ENCODE measurements around the gene SLC35F6.
"Not testable (repeated sequence)": the region's sequence is repeated elsewhere in the genome, so short reads cannot be mapped to it uniquely, and the experiment has no call there.

The SLC35F6 gene

GRCh38 chr2:26786207-26787028, 22.3 kb downstream of the SLC35F6 start:
- DNase-seq: no peak

GRCh38 chr2:26792720-26793119, 28.6 kb downstream of the SLC35F6 start:
- DNase-seq: no peak

- no peak for DNase-seq
Measured at GRCh38 chr2:26793518-26793917, 29.4 kb downstream of the SLC35F6 start.

GRCh38 chr2:26795135-26795534, 31.1 kb downstream of the SLC35F6 start:
- DNase-seq: not testable (repeated sequence)

GRCh38 chr2:26801328-26801727, 37.2 kb downstream of the SLC35F6 start:
- no peak for DNase-seq

- DNase-seq: no peak
Measured at GRCh38 chr2:26801796-26802195, 37.7 kb downstream of the SLC35F6 start.

GRCh38 chr2:26805241-26805676, 41.2 kb downstream of the SLC35F6 start:
- DNase-seq: no peak

GRCh38 chr2:26807788-26808460, 43.8 kb downstream of the SLC35F6 start:
- DNase-seq: no peak

- DNase-seq: no peak
Measured at GRCh38 chr2:26809211-26809610, 45.1 kb downstream of the SLC35F6 start.

- peak; percentile 37 for DNase-seq
Measured at GRCh38 chr2:26809876-26810577, 45.9 kb downstream of the SLC35F6 start.

GRCh38 chr2:26811261-26811660, 47.2 kb downstream of the SLC35F6 start:
- DNase-seq: no peak

- no peak for DNase-seq
Measured at GRCh38 chr2:26811791-26812694, 48.0 kb downstream of the SLC35F6 start.

- DNase-seq: no peak
Measured at GRCh38 chr2:26812731-26813130, 48.6 kb downstream of the SLC35F6 start.

- not testable (repeated sequence) for DNase-seq
Measured at GRCh38 chr2:26814072-26814765, 50.1 kb downstream of the SLC35F6 start.

- no peak for DNase-seq
Measured at GRCh38 chr2:26816893-26817292, 52.8 kb downstream of the SLC35F6 start.

- DNase-seq: no peak
Measured at GRCh38 chr2:26818255-26818654, 54.2 kb downstream of the SLC35F6 start.

GRCh38 chr2:26818972-26819371, 54.9 kb downstream of the SLC35F6 start:
- DNase-seq: no peak

GRCh38 chr2:26820932-26821331, 56.8 kb downstream of the SLC35F6 start:
- DNase-seq: no peak

- no peak for DNase-seq
Measured at GRCh38 chr2:26822877-26823276, 58.8 kb downstream of the SLC35F6 start.
